ENCODE measurements around the gene MYH9. TPM values are rescaled to one million over a fixed set of nuclear protein-coding genes. Genes with fewer than 3 reads are reported as not detected.

MYH9 gene
- total and polyA plus RNA-seq, 2 experiments from 2014 or later: 58.4 to 233 TPM

DNA sequence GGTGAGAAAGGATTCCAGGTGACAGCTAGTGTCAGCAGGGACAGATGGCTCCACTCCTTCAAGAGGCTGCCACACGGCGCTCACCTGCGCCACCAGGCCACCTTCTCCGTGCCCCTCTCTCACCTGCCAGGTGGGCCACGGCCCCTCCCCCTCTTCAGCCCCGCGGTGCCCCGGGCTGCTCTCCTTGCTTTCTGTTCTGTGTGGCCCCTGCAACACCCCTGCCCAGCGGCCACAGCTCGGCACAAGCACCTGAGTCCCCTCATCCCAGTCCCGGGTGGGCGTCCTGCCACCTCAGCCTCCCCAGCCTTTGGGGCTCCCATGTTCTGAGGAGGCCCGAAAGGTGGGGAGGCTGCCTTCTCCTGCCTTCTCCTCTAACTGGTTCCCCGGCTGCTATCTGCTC, 88.5 kb downstream of the MYH9 start:
- no peak for DNase-seq (ENCODE audit: low spot score)
- H3K4me2 ChIP-seq: no peak overlapping the region
- Mint-ChIP-seq H3K36me3 (ENCODE audit: low read depth) (peaks cover 95% of the 10 kb centered on the region), H3K27ac (no peak overlapping the region), H3K4me3 (no peak overlapping the region), H3K4me1 (no peaks in the 10 kb centered on the region; the same call in 2 of the 3 replicates), H3K27me3 (ENCODE audit: insufficient read depth, low read depth, poor library complexity) (peaks cover 9% of the 10 kb centered on the region), H3K9me3 (no peaks in the 10 kb centered on the region; the same call in 2 of the 3 replicates)
- no peak overlapping the region for H2AFZ ChIP-seq
- no peak for ATAC-seq
- H3K27me3 ChIP-seq (ENCODE audit: insufficient read depth): no peaks in the 10 kb centered on the region
- H4K20me1 ChIP-seq (replicated peaks; ENCODE audit: insufficient read depth): peaks cover 15% of the 10 kb centered on the region; the same call in 1 of the 2 replicates
- H3F3A ChIP-seq (replicated peaks; ENCODE audit: low read depth): peaks cover 13% of the 10 kb centered on the region; the same call in 1 of the 2 replicates
- no peak overlapping the region for H3K4me3 ChIP-seq
- no peaks in the 10 kb centered on the region for H3K4me1 ChIP-seq (ENCODE audit: insufficient read depth)
- peaks cover 3% of the 10 kb centered on the region; the same call in 1 of the 2 replicates for H3K79me2 ChIP-seq (replicated peaks; ENCODE audit: insufficient read depth)
- no peak for TF ChIP-seq STAT1 (IDR thresholded peaks at IDR 0.05; ENCODE audit: unreplicated experiment)
- TF ChIP-seq JUNB (IDR thresholded peaks at IDR 0.05; ENCODE audit: unreplicated experiment): no peak
- TF ChIP-seq, protein P1, sequence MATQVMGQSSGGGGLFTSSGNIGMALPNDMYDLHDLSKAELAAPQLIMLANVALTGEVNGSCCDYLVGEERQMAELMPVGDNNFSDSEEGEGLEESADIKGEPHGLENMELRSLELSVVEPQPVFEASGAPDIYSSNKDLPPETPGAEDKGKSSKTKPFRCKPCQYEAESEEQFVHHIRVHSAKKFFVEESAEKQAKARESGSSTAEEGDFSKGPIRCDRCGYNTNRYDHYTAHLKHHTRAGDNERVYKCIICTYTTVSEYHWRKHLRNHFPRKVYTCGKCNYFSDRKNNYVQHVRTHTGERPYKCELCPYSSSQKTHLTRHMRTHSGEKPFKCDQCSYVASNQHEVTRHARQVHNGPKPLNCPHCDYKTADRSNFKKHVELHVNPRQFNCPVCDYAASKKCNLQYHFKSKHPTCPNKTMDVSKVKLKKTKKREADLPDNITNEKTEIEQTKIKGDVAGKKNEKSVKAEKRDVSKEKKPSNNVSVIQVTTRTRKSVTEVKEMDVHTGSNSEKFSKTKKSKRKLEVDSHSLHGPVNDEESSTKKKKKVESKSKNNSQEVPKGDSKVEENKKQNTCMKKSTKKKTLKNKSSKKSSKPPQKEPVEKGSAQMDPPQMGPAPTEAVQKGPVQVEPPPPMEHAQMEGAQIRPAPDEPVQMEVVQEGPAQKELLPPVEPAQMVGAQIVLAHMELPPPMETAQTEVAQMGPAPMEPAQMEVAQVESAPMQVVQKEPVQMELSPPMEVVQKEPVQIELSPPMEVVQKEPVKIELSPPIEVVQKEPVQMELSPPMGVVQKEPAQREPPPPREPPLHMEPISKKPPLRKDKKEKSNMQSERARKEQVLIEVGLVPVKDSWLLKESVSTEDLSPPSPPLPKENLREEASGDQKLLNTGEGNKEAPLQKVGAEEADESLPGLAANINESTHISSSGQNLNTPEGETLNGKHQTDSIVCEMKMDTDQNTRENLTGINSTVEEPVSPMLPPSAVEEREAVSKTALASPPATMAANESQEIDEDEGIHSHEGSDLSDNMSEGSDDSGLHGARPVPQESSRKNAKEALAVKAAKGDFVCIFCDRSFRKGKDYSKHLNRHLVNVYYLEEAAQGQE (IDR thresholded peaks at IDR 0.05; ENCODE audit: unreplicated experiment): no peak
- TF ChIP-seq, protein P2, sequence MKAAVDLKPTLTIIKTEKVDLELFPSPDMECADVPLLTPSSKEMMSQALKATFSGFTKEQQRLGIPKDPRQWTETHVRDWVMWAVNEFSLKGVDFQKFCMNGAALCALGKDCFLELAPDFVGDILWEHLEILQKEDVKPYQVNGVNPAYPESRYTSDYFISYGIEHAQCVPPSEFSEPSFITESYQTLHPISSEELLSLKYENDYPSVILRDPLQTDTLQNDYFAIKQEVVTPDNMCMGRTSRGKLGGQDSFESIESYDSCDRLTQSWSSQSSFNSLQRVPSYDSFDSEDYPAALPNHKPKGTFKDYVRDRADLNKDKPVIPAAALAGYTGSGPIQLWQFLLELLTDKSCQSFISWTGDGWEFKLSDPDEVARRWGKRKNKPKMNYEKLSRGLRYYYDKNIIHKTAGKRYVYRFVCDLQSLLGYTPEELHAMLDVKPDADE (IDR thresholded peaks at IDR 0.05): no peak
- TF ChIP-seq CREB1 (CRISPR knock-in tag; IDR thresholded peaks at IDR 0.05; ENCODE audit: low read depth): no peak
- TF ChIP-seq, protein P3, sequence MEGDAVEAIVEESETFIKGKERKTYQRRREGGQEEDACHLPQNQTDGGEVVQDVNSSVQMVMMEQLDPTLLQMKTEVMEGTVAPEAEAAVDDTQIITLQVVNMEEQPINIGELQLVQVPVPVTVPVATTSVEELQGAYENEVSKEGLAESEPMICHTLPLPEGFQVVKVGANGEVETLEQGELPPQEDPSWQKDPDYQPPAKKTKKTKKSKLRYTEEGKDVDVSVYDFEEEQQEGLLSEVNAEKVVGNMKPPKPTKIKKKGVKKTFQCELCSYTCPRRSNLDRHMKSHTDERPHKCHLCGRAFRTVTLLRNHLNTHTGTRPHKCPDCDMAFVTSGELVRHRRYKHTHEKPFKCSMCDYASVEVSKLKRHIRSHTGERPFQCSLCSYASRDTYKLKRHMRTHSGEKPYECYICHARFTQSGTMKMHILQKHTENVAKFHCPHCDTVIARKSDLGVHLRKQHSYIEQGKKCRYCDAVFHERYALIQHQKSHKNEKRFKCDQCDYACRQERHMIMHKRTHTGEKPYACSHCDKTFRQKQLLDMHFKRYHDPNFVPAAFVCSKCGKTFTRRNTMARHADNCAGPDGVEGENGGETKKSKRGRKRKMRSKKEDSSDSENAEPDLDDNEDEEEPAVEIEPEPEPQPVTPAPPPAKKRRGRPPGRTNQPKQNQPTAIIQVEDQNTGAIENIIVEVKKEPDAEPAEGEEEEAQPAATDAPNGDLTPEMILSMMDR (conservative IDR thresholded peaks at IDR 0.05; ENCODE audit: low read depth in 2 of 2): no peak
- TF ChIP-seq EZH2phosphoT487 (IDR thresholded peaks at IDR 0.05; ENCODE audit: unreplicated experiment): no peak
- TF ChIP-seq ZNF462 (CRISPR knock-in tag; IDR thresholded peaks at IDR 0.05): no peak
- no peak for TF ChIP-seq NANOG (IDR thresholded peaks at IDR 0.05; ENCODE audit: borderline replicate concordance)
- no peak for TF ChIP-seq ZNF331 (CRISPR knock-in tag; IDR thresholded peaks at IDR 0.05; ENCODE audit: low read depth)
- TF ChIP-seq EZH2 (IDR thresholded peaks at IDR 0.05; ENCODE audit: low read depth, unreplicated experiment): no peak
- TF ChIP-seq POLR2AphosphoS5 (IDR thresholded peaks at IDR 0.05; ENCODE audit: low read depth): no peak
- TF ChIP-seq ZNF114 (CRISPR knock-in tag; IDR thresholded peaks at IDR 0.05): no peak
- H3K36me3 ChIP-seq (ENCODE audit: insufficient read depth): peaks cover 72% of the 10 kb centered on the region
- no peaks in the 10 kb centered on the region for H3K9me2 ChIP-seq (ENCODE audit: insufficient read depth)
- no peak overlapping the region for H3K27ac ChIP-seq (ENCODE audit: low read depth)
